Measurements from ENCODE around the gene DCDC1.

The DCDC1 gene

GRCh38 chr11:30895046-30895445, 474.5 kb downstream of the DCDC1 start:
- DNase-seq, result no peak

GRCh38 chr11:30893318-30893717, 476.2 kb downstream of the DCDC1 start:
- no peak for DNase-seq

- no peak for DNase-seq
These were observed 480.3 kb downstream of the DCDC1 start for GRCh38 chr11:30889143-30889794.

- DNase-seq, result no peak
These were observed 490.1 kb downstream of the DCDC1 start for GRCh38 chr11:30879322-30880005.

GRCh38 chr11:30878400-30878799, 491.1 kb downstream of the DCDC1 start:
- DNase-seq, result no peak

- no peak for DNase-seq
These were observed 492.7 kb downstream of the DCDC1 start for GRCh38 chr11:30876663-30877396.

GRCh38 chr11:30876228-30876627, 493.3 kb downstream of the DCDC1 start:
- no peak for DNase-seq

GRCh38 chr11:30875806-30876205, 493.7 kb downstream of the DCDC1 start:
- no peak for DNase-seq

GRCh38 chr11:30873924-30874610, 495.5 kb downstream of the DCDC1 start:
- no peak for DNase-seq

GRCh38 chr11:30868626-30869081, 500.9 kb downstream of the DCDC1 start:
- no peak for DNase-seq

GRCh38 chr11:30863209-30863608, 506.3 kb downstream of the DCDC1 start:
- DNase-seq, result no peak

- DNase-seq, result no peak
These were observed 508.0 kb downstream of the DCDC1 start for GRCh38 chr11:30861531-30861930.

- DNase-seq, result no peak
These were observed 508.5 kb downstream of the DCDC1 start for GRCh38 chr11:30861064-30861463.

- no peak for DNase-seq
These were observed 509.4 kb downstream of the DCDC1 start for GRCh38 chr11:30860146-30860545.

- no peak for DNase-seq
These were observed 509.9 kb downstream of the DCDC1 start for GRCh38 chr11:30859669-30860068.

- no peak for DNase-seq
These were observed 514.0 kb downstream of the DCDC1 start for GRCh38 chr11:30855383-30856006.

- DNase-seq, result no peak
These were observed 516.1 kb downstream of the DCDC1 start for GRCh38 chr11:30853439-30853838.

- DNase-seq, result no peak
These were observed 516.9 kb downstream of the DCDC1 start for GRCh38 chr11:30852645-30853044.

GRCh38 chr11:30852091-30852490, 517.4 kb downstream of the DCDC1 start:
- no peak for DNase-seq

- DNase-seq, result no peak
These were observed 532.3 kb downstream of the DCDC1 start for GRCh38 chr11:30837252-30837651.

GRCh38 chr11:30832831-30833230, 536.7 kb downstream of the DCDC1 start:
- no peak for DNase-seq

- no peak for DNase-seq
These were observed 538.9 kb downstream of the DCDC1 start for GRCh38 chr11:30830681-30831080.

- DNase-seq, result no peak
These were observed 542.6 kb downstream of the DCDC1 start for GRCh38 chr11:30826911-30827310.
